Measurements from ENCODE around the gene SNCA. TPM values are rescaled to one million over a fixed set of nuclear protein-coding genes. Genes with fewer than 3 reads are reported as not detected.
A peak's percentile ranks its signal among the peaks of the same experiment; 100 is the strongest.

SNCA gene
- total and polyA plus RNA-seq, 2 experiments from 2014 or later: 99.1 to 127 TPM

DNA sequence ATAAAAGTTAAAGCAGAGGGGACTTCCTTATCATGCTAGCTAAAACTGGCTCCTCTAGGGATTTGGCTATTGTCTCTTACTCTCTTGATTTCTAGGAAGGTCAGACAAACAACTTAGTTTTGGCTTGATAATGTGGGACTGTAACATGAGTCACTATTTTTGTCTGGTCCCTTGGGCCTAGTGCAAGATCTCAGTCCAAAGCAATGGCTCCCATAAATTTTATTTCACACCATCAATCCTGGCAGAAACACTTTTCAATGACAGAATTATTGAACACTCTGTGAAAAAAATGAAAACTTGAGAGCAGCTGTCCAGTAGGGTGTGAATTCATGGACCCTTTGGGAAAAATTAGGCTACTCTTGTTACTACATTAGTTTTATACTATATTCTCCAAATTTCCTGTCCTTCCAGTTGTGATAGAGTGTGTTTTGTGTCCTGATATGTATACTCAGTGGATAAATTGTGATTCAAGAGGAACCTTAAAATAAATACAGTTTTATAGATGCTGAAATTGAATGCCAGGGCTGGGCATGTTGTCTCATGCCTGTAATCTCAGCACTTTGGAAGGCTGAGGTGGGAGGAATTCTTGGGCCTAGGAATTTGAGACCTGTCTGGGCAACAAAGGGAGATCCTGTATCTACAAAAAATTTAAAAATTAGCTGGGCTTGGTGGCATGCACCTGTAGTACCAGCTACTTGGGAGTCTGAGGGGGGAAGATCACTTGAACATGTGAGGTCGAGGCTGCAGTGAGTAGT, 10.8 kb upstream of the SNCA start:
- Histone ChIP-seq H3K27me3 (no peaks in the 10 kb centered on the region), H3K9me3 (ENCODE audit: low read depth) (no peaks in the 10 kb centered on the region), H3K36me3 (no peaks in the 10 kb centered on the region), H3K27ac (no peak overlapping the region), H3K4me1 (ENCODE audit: low read depth) (no peaks in the 10 kb centered on the region), H3K4me3 (no peak overlapping the region)
- peak in 1 of 2 donors; percentile 7 for DNase-seq (ENCODE audit: low read depth in 1 of 2, low spot score in 1 of 2)
- TF ChIP-seq, protein P1, sequence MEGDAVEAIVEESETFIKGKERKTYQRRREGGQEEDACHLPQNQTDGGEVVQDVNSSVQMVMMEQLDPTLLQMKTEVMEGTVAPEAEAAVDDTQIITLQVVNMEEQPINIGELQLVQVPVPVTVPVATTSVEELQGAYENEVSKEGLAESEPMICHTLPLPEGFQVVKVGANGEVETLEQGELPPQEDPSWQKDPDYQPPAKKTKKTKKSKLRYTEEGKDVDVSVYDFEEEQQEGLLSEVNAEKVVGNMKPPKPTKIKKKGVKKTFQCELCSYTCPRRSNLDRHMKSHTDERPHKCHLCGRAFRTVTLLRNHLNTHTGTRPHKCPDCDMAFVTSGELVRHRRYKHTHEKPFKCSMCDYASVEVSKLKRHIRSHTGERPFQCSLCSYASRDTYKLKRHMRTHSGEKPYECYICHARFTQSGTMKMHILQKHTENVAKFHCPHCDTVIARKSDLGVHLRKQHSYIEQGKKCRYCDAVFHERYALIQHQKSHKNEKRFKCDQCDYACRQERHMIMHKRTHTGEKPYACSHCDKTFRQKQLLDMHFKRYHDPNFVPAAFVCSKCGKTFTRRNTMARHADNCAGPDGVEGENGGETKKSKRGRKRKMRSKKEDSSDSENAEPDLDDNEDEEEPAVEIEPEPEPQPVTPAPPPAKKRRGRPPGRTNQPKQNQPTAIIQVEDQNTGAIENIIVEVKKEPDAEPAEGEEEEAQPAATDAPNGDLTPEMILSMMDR (IDR thresholded peaks at IDR 0.05; ENCODE audit: low read depth, low read length): no peak

DNA sequence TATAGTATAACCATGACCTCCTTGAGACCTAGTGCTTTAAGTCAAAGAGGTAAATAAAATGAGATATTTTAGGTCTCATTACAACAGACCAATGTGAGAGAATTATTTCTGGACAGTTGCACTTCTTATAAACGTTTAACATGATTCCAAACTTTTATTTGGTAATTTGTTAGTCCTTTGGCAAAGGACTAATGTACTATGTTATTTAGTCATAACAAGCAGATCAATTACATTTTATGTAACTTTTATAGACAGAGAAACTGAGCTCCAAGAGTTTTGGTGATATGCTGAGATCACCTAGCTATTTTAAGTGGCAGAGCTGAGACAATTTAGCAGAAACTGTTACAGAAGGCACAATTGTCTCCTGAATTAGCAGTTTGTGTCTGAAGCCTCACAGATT, 2.6 kb upstream of the SNCA start:
- peaks cover 4% of the 10 kb centered on the region for H3K27me3 ChIP-seq
- TF ChIP-seq, protein P1 (IDR thresholded peaks at IDR 0.05; ENCODE audit: low read depth, low read length): no peak
- no peaks in the 10 kb centered on the region for H3K4me1 ChIP-seq (ENCODE audit: low read depth)
- H3K36me3 ChIP-seq: no peaks in the 10 kb centered on the region
- H3K4me3 ChIP-seq: no peak overlapping the region
- DNase-seq (ENCODE audit: low read depth in 1 of 2, low spot score in 1 of 2): no peak
- H3K9me3 ChIP-seq (ENCODE audit: low read depth): no peaks in the 10 kb centered on the region
- H3K27ac ChIP-seq: no peak overlapping the region

DNA sequence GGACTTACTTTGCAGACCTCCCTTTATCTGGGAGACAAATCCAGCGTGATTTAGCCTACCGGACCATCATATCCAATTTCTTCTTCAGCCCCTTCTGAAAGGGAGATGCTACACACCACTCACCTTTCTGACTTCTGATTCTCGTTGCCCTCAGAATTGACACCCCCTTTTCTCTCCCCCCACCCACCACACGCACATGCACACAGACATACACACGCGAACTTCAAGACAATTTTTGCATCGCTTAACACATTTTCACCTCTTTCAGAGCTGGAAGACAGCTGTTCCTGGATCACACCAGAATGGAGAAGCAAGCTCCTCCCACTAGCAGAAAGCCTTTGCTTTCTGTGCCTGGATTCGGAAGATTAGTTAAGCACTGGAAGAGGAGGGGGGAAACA, 1.0 kb upstream of the SNCA start:
- no peaks in the 10 kb centered on the region for H3K9me3 ChIP-seq (ENCODE audit: low read depth)
- H3K27ac ChIP-seq: no peak overlapping the region
- TF ChIP-seq, protein P1 (IDR thresholded peaks at IDR 0.05; ENCODE audit: low read depth, low read length): no peak
- no peaks in the 10 kb centered on the region for H3K4me1 ChIP-seq (ENCODE audit: low read depth)
- H3K36me3 ChIP-seq: no peaks in the 10 kb centered on the region
- H3K27me3 ChIP-seq: peaks cover 4% of the 10 kb centered on the region
- H3K4me3 ChIP-seq: peak overlapping the region; percentile 56
- peak; percentile 35 for DNase-seq (ENCODE audit: low read depth in 1 of 2, low spot score in 1 of 2)

DNA sequence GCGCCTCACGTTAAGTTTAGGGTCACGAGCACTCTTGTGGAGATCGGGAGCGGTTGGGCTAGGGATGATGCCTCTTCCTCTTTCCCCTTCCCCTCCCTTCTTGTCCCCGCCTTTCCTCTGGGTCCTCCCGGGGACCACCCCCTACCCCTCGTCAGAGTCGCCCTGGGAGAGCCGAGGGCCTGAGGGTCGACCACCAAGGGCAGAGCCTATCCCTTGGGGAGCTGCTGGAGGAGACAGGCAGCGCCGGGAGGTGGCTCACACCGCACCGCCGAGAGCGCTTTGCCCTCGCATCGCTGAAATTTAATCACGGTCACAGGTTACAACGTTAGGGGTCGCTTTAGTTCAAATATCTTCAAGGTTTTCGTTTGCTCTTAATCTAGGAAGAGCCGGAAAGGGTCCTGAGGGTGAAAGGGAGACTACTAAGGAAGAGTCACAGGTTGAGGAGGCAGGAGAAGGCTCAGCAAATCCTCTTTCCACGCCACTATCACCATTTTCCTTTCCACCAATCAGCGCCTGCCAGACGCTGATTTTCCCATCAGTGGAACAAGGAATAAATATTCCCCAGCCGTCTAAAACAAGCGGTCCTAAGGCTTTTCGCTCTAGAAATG, 528 bp upstream of the SNCA start:
- TF ChIP-seq, protein P1 (IDR thresholded peaks at IDR 0.05; ENCODE audit: low read depth, low read length): peak; percentile 22
- peaks cover 4% of the 10 kb centered on the region for H3K27me3 ChIP-seq
- H3K4me3 ChIP-seq: peak overlapping the region; percentile 56
- H3K4me1 ChIP-seq (ENCODE audit: low read depth): no peaks in the 10 kb centered on the region
- peak; percentile 43 to 65 for DNase-seq (ENCODE audit: low read depth in 1 of 2, low spot score in 1 of 2)
- peak overlapping the region; percentile 8 for H3K27ac ChIP-seq
- no peaks in the 10 kb centered on the region for H3K9me3 ChIP-seq (ENCODE audit: low read depth)
- H3K36me3 ChIP-seq: no peaks in the 10 kb centered on the region

DNA sequence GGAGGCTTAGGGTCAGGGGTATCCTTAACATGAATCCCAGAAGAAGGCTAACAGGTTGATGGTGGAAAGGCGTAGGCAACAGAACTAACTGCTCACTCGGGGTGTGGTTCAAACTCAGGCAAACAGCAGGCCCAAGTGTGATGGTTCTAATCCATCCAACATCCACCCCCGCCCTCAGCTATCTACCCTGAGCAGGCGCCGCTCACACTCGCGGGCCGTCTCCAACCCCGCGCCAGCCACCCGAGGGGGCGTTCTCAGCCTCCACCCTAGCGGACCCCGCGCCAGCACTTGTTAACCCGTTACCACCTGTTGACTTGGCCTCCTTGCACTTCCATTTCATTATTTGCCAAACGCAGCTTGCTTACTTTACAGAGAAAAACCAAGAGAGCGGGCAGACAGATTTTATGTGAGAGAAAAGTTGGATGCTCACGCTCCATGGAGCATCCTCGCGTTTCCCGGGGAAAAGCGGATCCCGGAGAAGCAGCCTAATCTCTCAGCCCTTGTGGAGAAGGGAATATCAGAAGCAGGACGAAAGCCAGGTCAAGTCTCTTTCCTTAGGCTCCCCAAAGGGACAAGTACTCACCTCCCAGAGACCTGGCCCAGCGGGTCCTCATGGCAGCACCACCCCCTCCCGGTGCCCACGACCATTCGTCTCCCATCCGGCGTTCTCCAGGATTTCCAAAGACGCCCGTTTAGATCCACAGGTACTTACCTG, 773 bp downstream of the SNCA start:
- H3K9me3 ChIP-seq (ENCODE audit: low read depth): no peaks in the 10 kb centered on the region
- no peaks in the 10 kb centered on the region for H3K27me3 ChIP-seq
- no peak overlapping the region for H3K27ac ChIP-seq
- DNase-seq (ENCODE audit: low read depth in 1 of 2, low spot score in 1 of 2): peak; percentile 9 to 16
- TF ChIP-seq, protein P1 (IDR thresholded peaks at IDR 0.05; ENCODE audit: low read depth, low read length): no peak
- H3K4me1 ChIP-seq (ENCODE audit: low read depth): no peaks in the 10 kb centered on the region
- no peaks in the 10 kb centered on the region for H3K36me3 ChIP-seq
- peak overlapping the region; percentile 56 for H3K4me3 ChIP-seq

Measured in cardiac muscle cell (in vitro differentiated cells and primary cell).